ENCODE results near the gene ZBTB34.

DNA sequence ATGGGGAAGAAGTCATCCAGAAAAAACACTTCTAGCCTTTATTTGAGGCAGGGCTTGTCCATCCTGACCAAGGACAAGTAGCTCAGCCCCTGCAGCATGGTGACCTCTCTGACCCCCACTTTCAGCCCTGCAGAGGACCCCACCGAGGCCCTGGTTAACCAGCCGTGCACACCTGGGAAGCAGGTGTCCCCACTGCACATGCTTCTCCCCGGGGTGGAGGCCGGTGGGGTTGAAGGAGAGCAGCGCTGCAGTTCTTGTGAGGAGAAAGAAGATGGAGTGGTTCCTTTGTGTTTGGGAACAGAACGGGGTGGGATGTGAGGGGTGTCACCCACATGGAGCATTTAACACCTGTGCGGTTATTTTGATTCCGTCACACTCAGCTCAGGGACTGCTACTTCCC is 21.1 kb upstream of the ZBTB34 start:
- TF ChIP-seq POLR2A (IDR thresholded peaks at IDR 0.05) = no peak
- TF ChIP-seq, protein P1, sequence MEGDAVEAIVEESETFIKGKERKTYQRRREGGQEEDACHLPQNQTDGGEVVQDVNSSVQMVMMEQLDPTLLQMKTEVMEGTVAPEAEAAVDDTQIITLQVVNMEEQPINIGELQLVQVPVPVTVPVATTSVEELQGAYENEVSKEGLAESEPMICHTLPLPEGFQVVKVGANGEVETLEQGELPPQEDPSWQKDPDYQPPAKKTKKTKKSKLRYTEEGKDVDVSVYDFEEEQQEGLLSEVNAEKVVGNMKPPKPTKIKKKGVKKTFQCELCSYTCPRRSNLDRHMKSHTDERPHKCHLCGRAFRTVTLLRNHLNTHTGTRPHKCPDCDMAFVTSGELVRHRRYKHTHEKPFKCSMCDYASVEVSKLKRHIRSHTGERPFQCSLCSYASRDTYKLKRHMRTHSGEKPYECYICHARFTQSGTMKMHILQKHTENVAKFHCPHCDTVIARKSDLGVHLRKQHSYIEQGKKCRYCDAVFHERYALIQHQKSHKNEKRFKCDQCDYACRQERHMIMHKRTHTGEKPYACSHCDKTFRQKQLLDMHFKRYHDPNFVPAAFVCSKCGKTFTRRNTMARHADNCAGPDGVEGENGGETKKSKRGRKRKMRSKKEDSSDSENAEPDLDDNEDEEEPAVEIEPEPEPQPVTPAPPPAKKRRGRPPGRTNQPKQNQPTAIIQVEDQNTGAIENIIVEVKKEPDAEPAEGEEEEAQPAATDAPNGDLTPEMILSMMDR (IDR thresholded peaks at IDR 0.05) = no peak
